ENCODE results near the gene HIBADH.

The HIBADH gene

DNA sequence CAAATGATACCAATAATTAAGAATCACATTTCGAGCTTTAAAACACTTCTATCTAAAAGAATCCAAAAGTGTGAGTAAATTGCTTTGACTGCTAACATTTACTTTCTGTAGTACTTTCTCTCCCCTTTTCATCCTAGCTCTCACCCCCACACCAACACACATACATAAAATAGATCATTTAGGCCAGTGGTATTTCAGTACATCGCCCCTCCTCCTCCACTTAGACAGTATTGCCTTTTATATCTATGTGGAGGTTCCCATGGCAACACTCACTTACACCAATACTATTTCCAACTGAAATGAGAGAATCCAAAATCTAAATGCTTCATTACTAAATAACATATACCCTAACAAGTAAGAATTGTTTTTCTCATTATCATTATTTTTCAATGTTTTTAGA, 58.9 kb downstream of the HIBADH start:
- TF ChIP-seq TAF1 (IDR thresholded peaks at IDR 0.05; ENCODE audit: borderline replicate concordance, insufficient read depth, low read length): no peak
- TF ChIP-seq FOXP2 (optimal IDR thresholded peaks at IDR 0.05; ENCODE audit: borderline replicate concordance, extremely low read depth, extremely low read length, insufficient read depth): no peak

DNA sequence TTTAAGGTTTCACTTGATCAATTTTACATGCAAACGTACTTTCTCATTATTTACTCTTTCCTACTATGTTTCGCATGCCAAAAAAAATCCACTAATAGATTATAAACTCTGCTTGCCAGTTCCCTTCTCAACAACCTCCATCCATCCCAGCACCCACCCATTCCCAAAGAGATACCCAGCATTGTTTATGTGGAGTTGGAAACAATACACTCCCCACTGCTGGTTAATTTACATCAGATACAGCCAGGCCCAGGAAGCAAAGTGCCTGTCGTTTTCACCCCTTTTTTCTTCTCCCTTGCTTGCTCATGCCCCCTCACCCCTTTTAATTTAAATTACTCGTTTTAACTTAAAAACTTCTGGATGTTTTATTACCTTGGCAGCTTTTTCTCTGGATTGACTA, 59.9 kb downstream of the HIBADH start:
- TF ChIP-seq SIN3A (IDR thresholded peaks at IDR 0.05; ENCODE audit: borderline replicate concordance, insufficient read depth, low read length) (no peak), TAF1 (IDR thresholded peaks at IDR 0.05; ENCODE audit: borderline replicate concordance, insufficient read depth, low read length) (no peak), POLR2AphosphoS5 (IDR thresholded peaks at IDR 0.05; ENCODE audit: low read depth, low read length) (no peak), FOXP2 (optimal IDR thresholded peaks at IDR 0.05; ENCODE audit: borderline replicate concordance, extremely low read depth, extremely low read length, insufficient read depth) (no peak)
- TF ChIP-seq, protein P1, sequence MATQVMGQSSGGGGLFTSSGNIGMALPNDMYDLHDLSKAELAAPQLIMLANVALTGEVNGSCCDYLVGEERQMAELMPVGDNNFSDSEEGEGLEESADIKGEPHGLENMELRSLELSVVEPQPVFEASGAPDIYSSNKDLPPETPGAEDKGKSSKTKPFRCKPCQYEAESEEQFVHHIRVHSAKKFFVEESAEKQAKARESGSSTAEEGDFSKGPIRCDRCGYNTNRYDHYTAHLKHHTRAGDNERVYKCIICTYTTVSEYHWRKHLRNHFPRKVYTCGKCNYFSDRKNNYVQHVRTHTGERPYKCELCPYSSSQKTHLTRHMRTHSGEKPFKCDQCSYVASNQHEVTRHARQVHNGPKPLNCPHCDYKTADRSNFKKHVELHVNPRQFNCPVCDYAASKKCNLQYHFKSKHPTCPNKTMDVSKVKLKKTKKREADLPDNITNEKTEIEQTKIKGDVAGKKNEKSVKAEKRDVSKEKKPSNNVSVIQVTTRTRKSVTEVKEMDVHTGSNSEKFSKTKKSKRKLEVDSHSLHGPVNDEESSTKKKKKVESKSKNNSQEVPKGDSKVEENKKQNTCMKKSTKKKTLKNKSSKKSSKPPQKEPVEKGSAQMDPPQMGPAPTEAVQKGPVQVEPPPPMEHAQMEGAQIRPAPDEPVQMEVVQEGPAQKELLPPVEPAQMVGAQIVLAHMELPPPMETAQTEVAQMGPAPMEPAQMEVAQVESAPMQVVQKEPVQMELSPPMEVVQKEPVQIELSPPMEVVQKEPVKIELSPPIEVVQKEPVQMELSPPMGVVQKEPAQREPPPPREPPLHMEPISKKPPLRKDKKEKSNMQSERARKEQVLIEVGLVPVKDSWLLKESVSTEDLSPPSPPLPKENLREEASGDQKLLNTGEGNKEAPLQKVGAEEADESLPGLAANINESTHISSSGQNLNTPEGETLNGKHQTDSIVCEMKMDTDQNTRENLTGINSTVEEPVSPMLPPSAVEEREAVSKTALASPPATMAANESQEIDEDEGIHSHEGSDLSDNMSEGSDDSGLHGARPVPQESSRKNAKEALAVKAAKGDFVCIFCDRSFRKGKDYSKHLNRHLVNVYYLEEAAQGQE (IDR thresholded peaks at IDR 0.05; ENCODE audit: insufficient read depth in 1 of 2, low read depth in 2 of 2, low read length in 2 of 2): no peak

DNA sequence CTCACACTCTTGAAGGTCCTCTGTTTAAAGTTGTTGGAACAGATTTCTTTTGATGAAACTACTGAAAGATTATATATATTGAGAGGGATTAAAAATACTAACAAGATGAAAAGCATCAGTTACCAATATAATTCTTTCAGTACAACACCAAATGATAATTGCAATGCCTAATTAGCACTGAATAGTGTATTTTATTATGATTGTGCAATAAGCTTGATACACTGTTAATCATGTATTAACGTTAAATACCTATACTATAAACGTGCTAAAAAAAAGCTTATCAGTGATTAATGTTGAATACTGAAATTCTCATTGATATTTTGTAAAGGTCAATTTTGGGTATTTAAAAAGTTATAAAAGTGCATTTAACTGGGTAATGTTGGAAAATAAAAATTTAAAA, 61.5 kb downstream of the HIBADH start:
- TF ChIP-seq TAF1 (IDR thresholded peaks at IDR 0.05; ENCODE audit: borderline replicate concordance, insufficient read depth, low read length) (no peak), SIN3A (IDR thresholded peaks at IDR 0.05; ENCODE audit: borderline replicate concordance, insufficient read depth, low read length) (no peak), POLR2AphosphoS5 (IDR thresholded peaks at IDR 0.05; ENCODE audit: low read depth, low read length) (no peak), FOXP2 (optimal IDR thresholded peaks at IDR 0.05; ENCODE audit: borderline replicate concordance, extremely low read depth, extremely low read length, insufficient read depth) (no peak)
- TF ChIP-seq, protein P1 (IDR thresholded peaks at IDR 0.05; ENCODE audit: insufficient read depth in 1 of 2, low read depth in 2 of 2, low read length in 2 of 2): no peak

GRCh38 chr7:27600247-27600646, 62.4 kb downstream of the HIBADH start:
- TF ChIP-seq FOXP2 (optimal IDR thresholded peaks at IDR 0.05; ENCODE audit: borderline replicate concordance, extremely low read depth, extremely low read length, insufficient read depth): no peak
- TF ChIP-seq, protein P1 (IDR thresholded peaks at IDR 0.05; ENCODE audit: insufficient read depth in 1 of 2, low read depth in 2 of 2, low read length in 2 of 2): no peak
- no peak for TF ChIP-seq TAF1 (IDR thresholded peaks at IDR 0.05; ENCODE audit: borderline replicate concordance, insufficient read depth, low read length)
- TF ChIP-seq POLR2AphosphoS5 (IDR thresholded peaks at IDR 0.05; ENCODE audit: low read depth, low read length): no peak
- TF ChIP-seq SIN3A (IDR thresholded peaks at IDR 0.05; ENCODE audit: borderline replicate concordance, insufficient read depth, low read length): no peak

DNA sequence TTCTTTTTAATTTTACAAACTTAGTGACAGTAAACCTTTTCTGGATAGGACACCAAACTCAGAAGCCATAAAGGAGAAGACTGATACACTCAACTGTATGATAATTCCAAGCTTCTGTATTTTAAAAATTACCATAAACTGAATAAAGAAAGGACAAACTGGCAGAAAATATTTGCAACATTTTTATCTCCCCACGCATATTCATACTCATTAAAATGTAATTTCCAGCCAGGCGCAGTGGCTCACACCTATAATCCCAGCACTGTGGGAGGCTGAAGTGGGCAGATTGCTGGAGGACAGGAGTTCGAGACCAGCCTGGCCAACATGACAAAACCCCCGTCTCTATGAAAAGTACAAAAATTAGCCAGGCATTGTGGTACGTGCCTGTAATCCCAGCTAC, 67.7 kb downstream of the HIBADH start:
- TF ChIP-seq SIN3A (IDR thresholded peaks at IDR 0.05; ENCODE audit: borderline replicate concordance, insufficient read depth, low read length) (no peak), TAF1 (IDR thresholded peaks at IDR 0.05; ENCODE audit: borderline replicate concordance, insufficient read depth, low read length) (no peak), FOXP2 (optimal IDR thresholded peaks at IDR 0.05; ENCODE audit: borderline replicate concordance, extremely low read depth, extremely low read length, insufficient read depth) (no peak), POLR2AphosphoS5 (IDR thresholded peaks at IDR 0.05; ENCODE audit: low read depth, low read length) (no peak)
- TF ChIP-seq, protein P1 (IDR thresholded peaks at IDR 0.05; ENCODE audit: insufficient read depth in 1 of 2, low read depth in 2 of 2, low read length in 2 of 2): no peak
